KOPT-K1 (cell line): ENCODE results near the gene SLC25A19.
"Not testable (repeated sequence)": the region's sequence is repeated elsewhere in the genome, so short reads cannot be mapped to it uniquely, and the experiment has no call there.

Experiments
- H3K27ac ChIP-seq: fragments of 200-600 bp; sonication (generic); 2 replicates; pipeline ENCODE4 v1.5.1; 2016; ENCODE audit warnings: antibody characterized with exemption, mild to moderate bottlenecking, low read depth, low read length; ENCODE audit not compliant: poor library complexity, severe bottlenecking
- H3K36me3 ChIP-seq: fragments of 200-600 bp; sonication (generic); 2 replicates; pipeline ENCODE4 v1.5.1; 2017; ENCODE audit warnings: antibody characterized with exemption, mild to moderate bottlenecking, low read length, moderate library complexity; ENCODE audit not compliant: insufficient read depth
- H3K9me3 ChIP-seq: fragments of 200-600 bp; sonication (generic); 2 replicates; pipeline ENCODE4 v1.5.1; 2017; ENCODE audit warnings: antibody characterized with exemption, low read length, mild to moderate bottlenecking; ENCODE audit not compliant: insufficient read depth, poor library complexity, severe bottlenecking

SLC25A19 gene

DNA sequence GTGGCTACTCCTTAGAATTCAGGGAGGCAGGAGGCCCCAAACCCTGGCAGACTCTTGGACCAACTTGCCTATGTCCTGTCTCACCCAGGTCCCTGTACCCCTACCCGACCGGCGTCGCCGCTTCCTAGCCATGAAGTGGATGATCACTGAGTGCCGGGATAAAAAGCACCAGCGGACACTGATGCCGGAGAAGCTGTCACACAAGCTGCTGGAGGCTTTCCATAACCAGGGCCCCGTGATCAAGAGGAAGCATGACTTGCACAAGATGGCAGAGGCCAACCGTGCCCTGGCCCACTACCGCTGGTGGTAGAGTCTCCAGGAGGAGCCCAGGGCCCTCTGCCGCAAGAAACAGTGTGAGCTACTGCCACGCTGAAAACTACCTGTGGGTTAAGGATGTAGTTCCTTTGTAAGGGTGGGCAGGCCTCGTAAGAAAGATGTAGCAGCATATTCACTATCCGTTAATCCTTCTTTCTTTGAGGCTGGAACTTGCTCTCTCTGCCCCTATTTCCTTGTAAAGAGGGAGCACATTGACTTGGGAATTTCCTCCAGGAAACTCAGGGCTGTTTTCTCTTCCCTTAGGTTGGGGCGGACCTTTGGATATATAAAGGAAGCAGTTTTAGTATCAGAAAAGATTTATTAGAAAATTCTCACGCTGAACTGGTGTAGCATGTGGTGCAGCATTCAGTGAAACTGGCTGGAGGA, 23.5 kb downstream of the SLC25A19 start:
- Histone ChIP-seq H3K36me3 (peaks cover 51% of the 10 kb centered on the region), H3K9me3 (no peaks in the 10 kb centered on the region), H3K27ac (no peak overlapping the region)

DNA sequence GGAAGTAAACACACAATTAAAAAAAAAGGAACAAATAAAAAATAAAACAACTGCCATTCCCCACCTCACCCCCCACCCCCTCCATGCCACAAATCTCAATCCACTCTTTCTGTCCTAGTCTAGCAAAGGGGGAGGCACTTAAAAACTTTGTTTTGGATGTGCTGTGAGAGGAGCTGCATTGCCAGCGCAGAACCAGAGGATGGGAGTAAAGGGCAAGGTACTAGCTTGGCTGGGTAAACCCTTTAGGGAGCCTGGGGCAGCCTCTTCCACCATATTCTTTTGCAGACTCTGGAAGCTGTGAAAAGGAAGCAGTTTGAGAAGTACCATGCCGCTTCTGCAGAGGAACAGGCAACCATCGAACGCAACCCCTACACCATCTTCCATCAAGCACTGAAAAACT, 26.2 kb downstream of the SLC25A19 start:
- Histone ChIP-seq H3K27ac (no peak overlapping the region), H3K9me3 (no peaks in the 10 kb centered on the region), H3K36me3 (peaks cover 51% of the 10 kb centered on the region)

DNA sequence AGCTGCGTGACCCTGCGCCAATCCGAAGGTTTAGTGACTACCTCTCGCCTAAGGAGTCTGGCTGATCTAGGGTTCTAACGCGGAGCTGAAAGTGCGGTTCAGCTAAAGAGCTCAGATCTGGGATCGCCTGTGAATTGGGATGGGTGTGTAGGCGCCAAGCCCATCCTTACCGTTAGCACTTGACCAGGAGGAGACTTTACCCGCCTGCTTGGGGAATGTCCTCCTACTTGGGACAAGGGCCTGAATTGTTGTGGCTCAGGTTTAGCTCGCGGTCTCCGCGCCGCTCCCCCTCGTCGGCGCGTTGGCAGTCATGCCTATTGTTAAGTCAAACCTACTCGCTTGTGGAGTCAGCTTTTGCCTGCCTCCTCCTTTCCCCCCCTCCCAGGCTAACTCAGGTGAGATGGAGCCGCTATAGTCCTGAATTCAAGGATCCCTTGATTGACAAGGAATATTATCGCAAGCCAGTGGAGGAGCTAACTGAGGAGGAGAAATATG, 27.1 kb downstream of the SLC25A19 start:
- H3K27ac ChIP-seq, result peak overlapping the region; percentile 93
- peaks cover 42% of the 10 kb centered on the region for H3K36me3 ChIP-seq

GRCh38 chr17:75261336-75262111, 27.7 kb downstream of the SLC25A19 start, which contains the start of the genes GGA3 and MRPS7:
GGA3 (minus strand) TSS chr17:75261606; CDS start chr17:75261587, 19 bp downstream.
MRPS7 (plus strand) TSS chr17:75261879; CDS start chr17:75261901, 22 bp downstream.
- Histone ChIP-seq H3K36me3 (peaks cover 36% of the 10 kb centered on the region), H3K9me3 (no peaks in the 10 kb centered on the region), H3K27ac (peak within 1 kb of the TSS; percentile 93)

More for the DNA sequence above, 27.1 kb downstream of the SLC25A19 start:
- H3K9me3 ChIP-seq, result no peaks in the 10 kb centered on the region

- peak overlapping the region; percentile 93 for H3K27ac ChIP-seq
- no peaks in the 10 kb centered on the region for H3K9me3 ChIP-seq
- H3K36me3 ChIP-seq, result peaks cover 29% of the 10 kb centered on the region
These were observed 28.4 kb downstream of the SLC25A19 start for GRCh38 chr17:75260641-75261335.

- not testable (repeated sequence) for H3K9me3 ChIP-seq, H3K36me3 ChIP-seq, H3K27ac ChIP-seq
These were observed 32.0 kb downstream of the SLC25A19 start for GRCh38 chr17:75257228-75257627.

DNA sequence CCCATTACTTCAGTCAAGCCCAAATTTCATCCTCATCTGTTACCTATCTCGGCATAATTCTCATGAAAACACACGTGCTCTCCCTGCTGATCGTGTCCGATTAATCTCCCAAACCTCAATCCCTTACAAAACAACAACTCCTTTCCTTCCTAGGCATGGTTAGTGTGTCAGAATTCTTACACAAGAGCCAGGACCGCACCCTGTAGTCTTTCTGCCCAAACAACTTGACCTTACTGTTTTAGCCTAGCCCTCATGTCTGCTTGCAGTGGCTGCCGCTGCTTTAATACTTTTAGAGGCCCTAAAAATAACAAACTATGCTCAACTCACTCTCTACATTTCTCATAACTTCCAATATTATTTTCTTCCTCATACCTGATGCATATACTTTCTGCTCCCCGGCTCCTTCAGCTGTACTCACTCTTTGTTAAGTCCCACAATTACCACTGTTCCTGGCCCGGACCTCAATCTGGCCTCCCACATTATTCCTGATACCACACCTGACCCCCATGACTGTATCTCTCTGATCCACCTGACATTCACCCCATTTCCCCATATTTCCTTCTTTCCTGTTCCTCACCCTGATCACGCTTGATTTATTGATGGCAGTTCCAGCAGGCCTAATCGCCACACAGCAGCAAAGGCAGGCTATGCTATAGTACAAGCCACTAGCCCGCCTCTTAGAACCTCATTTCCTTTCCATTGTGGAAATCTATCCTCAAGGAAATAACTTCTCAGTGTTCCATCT, 33.1 kb downstream of the SLC25A19 start:
- not testable (repeated sequence) for H3K27ac ChIP-seq, H3K9me3 ChIP-seq

GRCh38 chr17:75252039-75252816, 37.0 kb downstream of the SLC25A19 start:
- Histone ChIP-seq H3K9me3 (no peaks in the 10 kb centered on the region), H3K36me3 (peaks cover 7% of the 10 kb centered on the region; the same call in 1 of the 2 replicates), H3K27ac (no peak overlapping the region)

More for the DNA sequence above, 33.1 kb downstream of the SLC25A19 start:
- H3K36me3 ChIP-seq, result not testable (repeated sequence)

- Histone ChIP-seq H3K27ac (no peak overlapping the region), H3K9me3 (no peaks in the 10 kb centered on the region), H3K36me3 (peaks cover 28% of the 10 kb centered on the region)
These were observed 39.2 kb downstream of the SLC25A19 start for GRCh38 chr17:75250009-75250471.

- no peak overlapping the region for H3K27ac ChIP-seq
- H3K36me3 ChIP-seq, result peaks cover 33% of the 10 kb centered on the region
- H3K9me3 ChIP-seq, result no peaks in the 10 kb centered on the region
These were observed 39.7 kb downstream of the SLC25A19 start for GRCh38 chr17:75249564-75249963.

- H3K9me3 ChIP-seq, result no peaks in the 10 kb centered on the region
- peaks cover 64% of the 10 kb centered on the region for H3K36me3 ChIP-seq
- no peak overlapping the region for H3K27ac ChIP-seq
These were observed 42.8 kb downstream of the SLC25A19 start for GRCh38 chr17:75246404-75246803.

DNA sequence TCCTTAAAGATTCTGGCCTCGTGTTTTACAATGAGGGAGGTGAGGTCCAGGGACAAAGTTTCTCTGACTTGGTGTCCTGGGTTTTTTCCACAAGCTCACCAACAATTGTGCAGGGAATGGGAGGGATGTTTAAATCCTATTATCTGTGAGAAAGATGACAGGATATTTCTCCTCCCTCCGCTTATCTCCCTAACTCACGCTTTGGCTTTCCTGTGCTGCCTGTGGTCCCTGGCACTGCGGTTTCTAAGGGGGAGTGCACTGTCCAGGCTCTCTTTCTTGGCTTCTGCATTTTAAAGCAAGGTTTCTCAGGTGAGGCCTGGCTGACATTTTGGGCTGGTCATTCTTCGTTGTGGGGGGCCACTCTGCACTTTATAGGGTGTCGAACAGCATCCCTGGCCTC, 44.2 kb downstream of the SLC25A19 start:
- Histone ChIP-seq H3K36me3 (peaks cover 78% of the 10 kb centered on the region), H3K27ac (no peak overlapping the region), H3K9me3 (no peaks in the 10 kb centered on the region)

DNA sequence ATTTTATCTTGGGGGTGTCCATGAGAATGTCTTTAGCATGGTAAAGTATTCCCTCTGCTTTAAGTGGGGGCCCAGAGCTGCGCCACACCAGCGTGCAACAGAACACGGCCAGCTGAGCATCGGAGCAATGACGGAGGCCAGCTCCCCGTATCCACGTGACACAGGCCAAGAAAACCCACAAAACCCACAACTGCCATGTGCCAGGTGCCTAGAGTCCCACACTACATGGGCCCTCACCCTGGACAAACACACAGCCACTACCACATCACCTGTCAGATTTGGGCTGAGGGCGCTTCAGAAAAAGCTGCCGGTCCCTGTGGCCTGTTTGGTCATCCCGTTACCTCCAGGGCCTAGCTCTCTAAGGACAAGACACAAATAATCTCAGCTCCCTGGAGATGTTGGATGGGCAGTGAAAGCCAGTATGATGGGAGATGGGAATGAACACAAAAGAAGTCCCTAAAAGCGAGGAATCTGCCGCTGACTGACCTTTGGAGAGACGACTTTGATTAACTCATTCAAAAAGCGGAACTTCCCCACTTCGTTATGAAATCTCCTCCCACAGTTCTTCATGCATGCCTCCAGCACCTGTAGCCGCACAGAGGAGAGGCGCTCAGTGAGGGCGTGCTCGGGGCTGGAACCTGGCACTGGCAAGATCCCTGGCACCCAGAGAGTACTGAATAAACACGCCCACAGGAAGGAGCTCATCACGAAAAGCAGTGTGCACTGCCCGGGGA, 44.9 kb downstream of the SLC25A19 start:
- Histone ChIP-seq H3K36me3 (peaks cover 85% of the 10 kb centered on the region), H3K9me3 (no peaks in the 10 kb centered on the region), H3K27ac (no peak overlapping the region)
